ENCODE measurements around the gene KLRK1.
"Not testable (repeated sequence)": the region's sequence is repeated elsewhere in the genome, so short reads cannot be mapped to it uniquely, and the experiment has no call there.

Gene KLRK1

DNA sequence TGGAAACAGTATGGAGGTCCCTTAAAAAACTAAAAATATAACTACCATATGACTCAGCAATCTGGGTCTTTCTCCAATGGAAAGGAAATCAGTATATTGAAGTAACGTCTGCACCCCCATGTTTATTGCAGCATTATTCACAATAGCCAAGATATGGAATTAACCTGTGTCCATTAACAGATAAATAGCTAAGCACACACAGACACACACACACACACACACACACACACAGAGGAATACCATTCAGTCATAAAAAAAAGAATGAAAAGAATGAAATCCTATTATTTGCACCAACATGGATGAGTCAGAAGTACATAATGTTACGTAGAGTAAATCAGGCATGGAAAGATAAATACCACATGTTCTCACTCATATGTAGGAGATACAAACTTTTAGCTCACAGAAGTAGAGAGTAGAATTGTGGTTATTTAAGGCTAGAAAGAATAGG lies 4.7 kb downstream of the KLRK1 start:
- no peak overlapping the region for H3K9ac ChIP-seq (ENCODE audit: low read length)
- no peaks in the 10 kb centered on the region for H3K27me3 ChIP-seq (ENCODE audit: control insufficient read depth, insufficient read depth, low read length)
- H3K36me3 ChIP-seq (ENCODE audit: control insufficient read depth, insufficient read depth, low read length) = no peaks in the 10 kb centered on the region
- no peak overlapping the region for H3K4me3 ChIP-seq (ENCODE audit: low read length)
- no peaks in the 10 kb centered on the region for H3K4me1 ChIP-seq (ENCODE audit: control insufficient read depth, insufficient read depth, low read length)
- no peak overlapping the region for H3K27ac ChIP-seq (ENCODE audit: low read depth, low read length)

- Histone ChIP-seq H3K27ac (ENCODE audit: low read depth, low read length) (no peak overlapping the region), H3K9ac (ENCODE audit: low read length) (no peak overlapping the region), H3K4me3 (ENCODE audit: low read length) (no peak overlapping the region), H3K36me3 (ENCODE audit: control insufficient read depth, insufficient read depth, low read length) (no peaks in the 10 kb centered on the region), H3K4me1 (ENCODE audit: control insufficient read depth, insufficient read depth, low read length) (no peaks in the 10 kb centered on the region), H3K27me3 (ENCODE audit: control insufficient read depth, insufficient read depth, low read length) (no peaks in the 10 kb centered on the region)
Observed at GRCh38 chr12:10384191-10384590, 5.7 kb downstream of the KLRK1 start.

DNA sequence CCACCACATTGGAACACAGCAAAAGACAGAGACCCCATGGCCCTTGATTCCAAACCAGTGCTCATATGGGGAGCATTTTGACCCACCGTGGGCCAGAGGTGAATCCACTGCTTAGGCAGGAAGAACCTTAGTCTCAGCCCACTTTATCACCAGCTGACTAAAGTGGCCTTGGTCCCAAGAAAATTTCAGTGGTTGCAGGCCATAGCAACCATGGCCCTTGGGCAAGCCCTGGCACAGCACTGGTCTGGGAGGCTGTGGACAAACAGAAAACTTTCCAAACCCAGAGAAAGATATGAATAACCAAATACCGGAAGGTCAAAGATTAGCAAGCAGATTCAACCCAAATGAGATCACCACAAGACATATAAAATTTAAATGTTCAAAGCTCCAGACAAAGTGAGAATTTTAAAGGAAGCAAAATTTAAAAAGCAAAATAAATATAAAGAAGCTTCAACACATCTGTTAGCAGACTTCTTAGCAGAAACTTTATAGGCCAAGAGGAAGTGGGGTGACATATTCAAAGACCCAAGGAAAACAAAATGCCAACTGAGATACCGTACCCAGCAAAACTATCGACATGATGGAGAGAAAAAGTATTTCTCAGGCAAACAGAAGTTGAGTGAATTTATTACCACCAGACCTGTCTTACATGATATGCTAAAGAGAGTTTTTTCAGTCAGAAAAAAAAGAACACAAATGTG lies 7.8 kb downstream of the KLRK1 start:
- H3K27ac ChIP-seq (ENCODE audit: low read depth, low read length) = no peak overlapping the region
- H3K9ac ChIP-seq (ENCODE audit: low read length) = no peak overlapping the region
- no peaks in the 10 kb centered on the region for H3K36me3 ChIP-seq (ENCODE audit: control insufficient read depth, insufficient read depth, low read length)
- no peaks in the 10 kb centered on the region for H3K4me1 ChIP-seq (ENCODE audit: control insufficient read depth, insufficient read depth, low read length)
- no peaks in the 10 kb centered on the region for H3K27me3 ChIP-seq (ENCODE audit: control insufficient read depth, insufficient read depth, low read length)
- no peak overlapping the region for H3K4me3 ChIP-seq (ENCODE audit: low read length)

GRCh38 chr12:10378737-10379136 lies 11.1 kb downstream of the KLRK1 start:
- H3K4me3 ChIP-seq (ENCODE audit: low read length); H3K9ac ChIP-seq (ENCODE audit: low read length); H3K27me3 ChIP-seq (ENCODE audit: control insufficient read depth, insufficient read depth, low read length); H3K27ac ChIP-seq (ENCODE audit: low read depth, low read length); H3K4me1 ChIP-seq (ENCODE audit: control insufficient read depth, insufficient read depth, low read length); H3K36me3 ChIP-seq (ENCODE audit: control insufficient read depth, insufficient read depth, low read length): not testable (repeated sequence)

GRCh38 chr12:10374624-10375018 lies 15.2 kb downstream of the KLRK1 start:
- Histone ChIP-seq H3K27me3 (ENCODE audit: control insufficient read depth, insufficient read depth, low read length) (no peaks in the 10 kb centered on the region), H3K4me3 (ENCODE audit: low read length) (no peak overlapping the region), H3K27ac (ENCODE audit: low read depth, low read length) (no peak overlapping the region), H3K9ac (ENCODE audit: low read length) (no peak overlapping the region), H3K4me1 (ENCODE audit: control insufficient read depth, insufficient read depth, low read length) (no peaks in the 10 kb centered on the region), H3K36me3 (ENCODE audit: control insufficient read depth, insufficient read depth, low read length) (no peaks in the 10 kb centered on the region)

GRCh38 chr12:10372559-10372958 lies 17.3 kb downstream of the KLRK1 start:
- H3K27me3 ChIP-seq (ENCODE audit: control insufficient read depth, insufficient read depth, low read length) = no peaks in the 10 kb centered on the region
- H3K4me1 ChIP-seq (ENCODE audit: control insufficient read depth, insufficient read depth, low read length) = no peaks in the 10 kb centered on the region
- H3K36me3 ChIP-seq (ENCODE audit: control insufficient read depth, insufficient read depth, low read length) = no peaks in the 10 kb centered on the region
- H3K4me3 ChIP-seq (ENCODE audit: low read length) = no peak overlapping the region
- no peak overlapping the region for H3K9ac ChIP-seq (ENCODE audit: low read length)
- H3K27ac ChIP-seq (ENCODE audit: low read depth, low read length) = no peak overlapping the region

DNA sequence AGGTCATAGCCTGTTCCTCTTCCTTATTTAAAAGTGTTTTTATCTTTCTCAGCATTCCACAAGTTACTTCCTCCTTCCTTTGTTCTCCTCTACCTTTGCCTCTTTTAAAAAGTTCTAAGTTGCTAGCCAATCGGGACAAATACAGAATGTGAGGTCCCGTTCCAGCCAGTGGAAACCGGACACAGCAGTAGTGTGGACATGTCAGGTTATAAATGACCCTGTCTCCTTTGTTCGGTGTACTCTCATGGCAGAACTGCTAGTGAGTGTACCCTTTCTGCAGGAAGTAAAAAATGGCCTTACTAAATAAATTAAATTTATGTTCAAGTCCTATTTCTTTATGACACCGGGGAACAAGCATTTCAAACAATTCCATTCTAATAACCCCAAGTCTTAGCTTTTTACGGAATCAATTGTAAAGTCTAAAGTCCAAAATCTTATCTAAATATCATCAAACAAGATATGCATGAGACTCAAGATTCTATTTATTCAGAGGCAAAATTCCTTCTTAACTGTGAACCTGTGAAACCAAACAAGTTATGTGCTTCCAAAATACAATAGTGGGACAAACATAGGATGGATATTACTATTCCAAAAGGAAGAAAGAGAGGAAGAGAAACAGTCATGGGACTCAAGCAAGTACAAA lies 17.8 kb downstream of the KLRK1 start:
- H3K36me3 ChIP-seq (ENCODE audit: control insufficient read depth, insufficient read depth, low read length); H3K4me3 ChIP-seq (ENCODE audit: low read length); H3K4me1 ChIP-seq (ENCODE audit: control insufficient read depth, insufficient read depth, low read length); H3K27ac ChIP-seq (ENCODE audit: low read depth, low read length); H3K9ac ChIP-seq (ENCODE audit: low read length); H3K27me3 ChIP-seq (ENCODE audit: control insufficient read depth, insufficient read depth, low read length): not testable (repeated sequence)

GRCh38 chr12:10369557-10370415 lies 20.1 kb downstream of the KLRK1 start:
- Histone ChIP-seq H3K4me3 (ENCODE audit: low read length) (no peak overlapping the region), H3K27ac (ENCODE audit: low read depth, low read length) (no peak overlapping the region), H3K36me3 (ENCODE audit: control insufficient read depth, insufficient read depth, low read length) (no peaks in the 10 kb centered on the region), H3K27me3 (ENCODE audit: control insufficient read depth, insufficient read depth, low read length) (no peaks in the 10 kb centered on the region), H3K4me1 (ENCODE audit: control insufficient read depth, insufficient read depth, low read length) (peaks cover 6% of the 10 kb centered on the region), H3K9ac (ENCODE audit: low read length) (no peak overlapping the region)

DNA sequence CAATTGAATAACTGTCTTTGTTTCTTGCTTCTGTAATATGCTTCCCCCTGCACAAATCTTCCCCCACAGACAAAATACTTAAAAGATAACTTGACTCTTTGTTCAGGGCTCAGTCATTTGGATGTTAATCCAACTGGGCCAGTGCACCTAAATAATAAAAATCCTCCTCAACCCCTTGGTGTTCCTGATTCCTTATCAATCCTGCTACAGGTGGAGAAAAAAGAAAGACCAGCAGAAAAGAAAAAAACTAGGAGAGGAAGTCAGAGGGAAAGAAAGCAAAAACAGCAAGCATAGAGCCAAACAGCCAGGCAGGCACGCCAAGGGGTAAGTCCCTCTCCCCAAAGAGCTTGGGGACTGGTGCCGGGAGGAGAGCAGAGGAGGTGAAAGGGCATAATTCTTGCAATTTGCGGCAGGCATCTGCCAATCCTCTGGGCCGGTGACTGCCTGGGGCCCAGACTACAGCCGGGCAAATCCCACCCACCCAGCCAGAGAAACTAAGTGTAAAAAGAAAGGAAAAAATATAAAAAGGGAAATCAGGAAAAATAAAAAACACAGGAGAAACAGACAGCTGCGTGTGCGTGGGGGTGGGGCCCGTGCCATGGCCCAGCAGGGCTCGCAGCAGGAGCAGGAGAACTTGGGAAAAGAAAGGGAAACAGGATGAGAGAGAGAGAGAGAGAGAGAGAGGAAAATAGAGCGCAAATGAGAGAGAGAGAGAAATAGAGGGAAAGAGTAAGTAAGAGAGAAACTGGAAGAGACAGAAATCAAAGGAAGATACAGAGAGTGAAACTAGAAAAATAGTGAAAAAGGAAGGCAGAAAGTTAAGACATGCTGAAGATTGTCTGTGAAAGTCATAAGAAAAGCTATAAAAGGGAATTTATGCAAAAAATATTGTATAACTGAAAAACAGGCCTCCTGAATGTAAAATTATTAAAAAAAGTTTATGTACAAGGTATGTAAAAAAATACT lies 21.4 kb downstream of the KLRK1 start:
- Histone ChIP-seq H3K27ac (ENCODE audit: low read depth, low read length) (no peak overlapping the region), H3K27me3 (ENCODE audit: control insufficient read depth, insufficient read depth, low read length) (no peaks in the 10 kb centered on the region), H3K9ac (ENCODE audit: low read length) (no peak overlapping the region), H3K36me3 (ENCODE audit: control insufficient read depth, insufficient read depth, low read length) (no peaks in the 10 kb centered on the region), H3K4me3 (ENCODE audit: low read length) (no peak overlapping the region), H3K4me1 (ENCODE audit: control insufficient read depth, insufficient read depth, low read length) (peaks cover 6% of the 10 kb centered on the region)

DNA sequence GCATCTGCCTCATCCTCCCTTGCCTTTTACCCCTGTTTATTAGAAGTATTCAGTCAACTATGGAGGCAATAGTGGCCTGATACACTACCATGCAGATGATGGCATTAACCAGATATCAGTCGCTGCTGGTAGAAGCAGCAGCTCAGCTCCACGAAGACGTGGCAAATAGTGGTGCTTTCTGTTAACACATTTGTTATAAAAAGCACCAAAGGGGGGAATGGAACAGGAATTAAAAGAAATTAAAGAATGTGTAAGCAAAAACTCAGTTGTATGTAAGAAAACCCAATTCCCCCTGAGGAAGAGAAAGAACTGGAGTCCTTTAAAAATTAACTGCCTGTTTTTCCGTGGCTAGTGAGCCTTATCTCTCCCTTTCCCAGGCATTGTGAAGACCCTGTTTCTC lies 22.1 kb downstream of the KLRK1 start:
- H3K27ac ChIP-seq (ENCODE audit: low read depth, low read length); H3K27me3 ChIP-seq (ENCODE audit: control insufficient read depth, insufficient read depth, low read length); H3K36me3 ChIP-seq (ENCODE audit: control insufficient read depth, insufficient read depth, low read length); H3K4me3 ChIP-seq (ENCODE audit: low read length); H3K4me1 ChIP-seq (ENCODE audit: control insufficient read depth, insufficient read depth, low read length): not testable (repeated sequence)
- H3K9ac ChIP-seq (ENCODE audit: low read length) = peak overlapping the region; percentile 21

DNA sequence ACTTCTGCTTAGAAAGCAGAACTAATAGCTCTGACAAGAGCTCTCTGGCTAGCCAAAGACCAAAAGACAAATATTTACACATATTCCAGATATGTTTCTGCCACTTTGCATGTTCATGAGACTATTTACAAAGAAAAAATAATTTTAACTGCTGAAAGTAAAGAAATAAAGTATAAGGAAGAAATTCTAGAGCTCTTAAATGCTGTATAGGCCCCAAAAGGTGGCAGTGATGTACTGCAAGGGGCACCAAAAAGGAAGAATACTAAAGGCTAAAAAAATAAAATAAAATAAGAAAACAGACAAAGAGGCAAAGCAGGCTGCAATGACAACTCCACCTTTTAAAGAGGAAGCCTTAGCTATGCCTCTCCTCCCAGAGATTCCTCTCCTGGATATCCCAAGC lies 23.0 kb downstream of the KLRK1 start:
- Histone ChIP-seq H3K36me3 (ENCODE audit: control insufficient read depth, insufficient read depth, low read length) (no peaks in the 10 kb centered on the region), H3K9ac (ENCODE audit: low read length) (no peak overlapping the region), H3K4me1 (ENCODE audit: control insufficient read depth, insufficient read depth, low read length) (peaks cover 11% of the 10 kb centered on the region), H3K27ac (ENCODE audit: low read depth, low read length) (no peak overlapping the region), H3K27me3 (ENCODE audit: control insufficient read depth, insufficient read depth, low read length) (no peaks in the 10 kb centered on the region), H3K4me3 (ENCODE audit: low read length) (no peak overlapping the region)

All from rectal smooth muscle tissue (tissue), 1 donor.